ENCODE measurements around the gene DCUN1D4.

GRCh38 chr4:51836549-51836948, 6.4 kb upstream of the DCUN1D4 start:
- TF ChIP-seq CTCF (IDR thresholded peaks at IDR 0.05; ENCODE audit: low read depth, low read length, missing input control) (no peak), RXRA (IDR thresholded peaks at IDR 0.05) (no peak), YY1 (IDR thresholded peaks at IDR 0.05) (no peak), REST (IDR thresholded peaks at IDR 0.05) (no peak), GABPA (IDR thresholded peaks at IDR 0.05 in 1 of 2, conservative IDR thresholded peaks at IDR 0.05 in 1 of 2) (no peak), EGR1 (IDR thresholded peaks at IDR 0.05; ENCODE audit: low read depth in 2 of 2) (no peak), RAD21 (IDR thresholded peaks at IDR 0.05) (no peak), JUND (IDR thresholded peaks at IDR 0.05) (peak in 1 of 2 donors; percentile 38), SP1 (IDR thresholded peaks at IDR 0.05) (no peak), HNF4G (IDR thresholded peaks at IDR 0.05) (no peak), TAF1 (conservative IDR thresholded peaks at IDR 0.05) (no peak), FOXA1 (IDR thresholded peaks at IDR 0.05) (no peak)

Data from liver (tissue), 3 donors.